ENCODE results near the gene NRSN2. TPM values are rescaled to one million over a fixed set of nuclear protein-coding genes. Genes with fewer than 3 reads are reported as not detected.

NRSN2 gene
- total RNA-seq, 6 experiments from 2014 or later = 61.1 to 76.6 (median 65.4) TPM

DNA sequence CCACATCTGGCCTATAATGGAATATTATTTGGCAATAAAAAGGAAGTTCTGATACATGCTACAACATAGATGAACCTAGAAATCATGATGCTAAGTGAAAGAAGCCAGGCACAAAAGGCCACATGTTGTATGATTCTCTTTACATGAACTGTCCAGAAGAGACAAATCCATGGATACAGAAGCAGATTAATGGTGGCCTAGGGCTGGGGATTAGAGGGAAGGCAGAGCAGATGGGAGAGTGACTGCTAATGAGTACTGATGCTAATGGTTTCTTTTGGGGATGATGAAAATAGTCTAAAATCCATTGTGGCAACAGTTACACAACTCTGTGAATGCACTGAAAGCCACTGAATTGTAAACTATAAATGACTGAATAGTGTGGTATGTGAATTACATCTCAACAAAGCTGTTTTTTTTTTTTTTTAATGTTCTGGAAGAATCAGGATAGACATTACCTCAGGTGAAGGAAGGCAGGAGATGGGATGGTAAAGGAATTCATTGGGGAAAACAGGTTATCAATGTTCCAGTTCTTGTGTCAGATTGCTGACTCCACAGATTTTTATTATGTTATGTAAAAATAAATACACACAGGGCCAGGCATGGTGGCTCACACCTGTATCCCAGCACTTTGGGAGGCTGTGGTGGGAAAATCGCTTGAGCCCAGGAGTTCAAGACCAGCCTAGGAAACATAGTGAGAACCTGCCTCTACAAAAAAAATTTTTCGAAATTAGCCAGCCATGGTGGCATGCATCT lies 30.4 kb upstream of the NRSN2 start:
- TF ChIP-seq CTCF (IDR thresholded peaks at IDR 0.05) = no peak
- Mint-ChIP-seq H3K4me1 (ENCODE audit: low read depth) (peaks cover 22% of the 10 kb centered on the region), H3K27me3 (ENCODE audit: insufficient read depth) (peaks cover 3% of the 10 kb centered on the region), H3K36me3 (ENCODE audit: low read depth) (peaks cover 10% of the 10 kb centered on the region), H3K4me3 (no peak overlapping the region), H3K9me3 (no peaks in the 10 kb centered on the region), H3K27ac (peak overlapping the region; percentile 60)
- peak; percentile 55 for DNase-seq

GRCh38 chr20:324177-325044 lies 22.5 kb upstream of the NRSN2 start:
- Mint-ChIP-seq H3K27ac (peak overlapping the region; percentile 94), H3K36me3 (ENCODE audit: low read depth) (peaks cover 27% of the 10 kb centered on the region), H3K4me3 (peak overlapping the region; percentile 94), H3K27me3 (ENCODE audit: insufficient read depth) (peaks cover 3% of the 10 kb centered on the region), H3K4me1 (ENCODE audit: low read depth) (peaks cover 30% of the 10 kb centered on the region), H3K9me3 (no peaks in the 10 kb centered on the region)
- DNase-seq = peak; percentile 71
- TF ChIP-seq CTCF (IDR thresholded peaks at IDR 0.05) = peak; percentile 66

DNA sequence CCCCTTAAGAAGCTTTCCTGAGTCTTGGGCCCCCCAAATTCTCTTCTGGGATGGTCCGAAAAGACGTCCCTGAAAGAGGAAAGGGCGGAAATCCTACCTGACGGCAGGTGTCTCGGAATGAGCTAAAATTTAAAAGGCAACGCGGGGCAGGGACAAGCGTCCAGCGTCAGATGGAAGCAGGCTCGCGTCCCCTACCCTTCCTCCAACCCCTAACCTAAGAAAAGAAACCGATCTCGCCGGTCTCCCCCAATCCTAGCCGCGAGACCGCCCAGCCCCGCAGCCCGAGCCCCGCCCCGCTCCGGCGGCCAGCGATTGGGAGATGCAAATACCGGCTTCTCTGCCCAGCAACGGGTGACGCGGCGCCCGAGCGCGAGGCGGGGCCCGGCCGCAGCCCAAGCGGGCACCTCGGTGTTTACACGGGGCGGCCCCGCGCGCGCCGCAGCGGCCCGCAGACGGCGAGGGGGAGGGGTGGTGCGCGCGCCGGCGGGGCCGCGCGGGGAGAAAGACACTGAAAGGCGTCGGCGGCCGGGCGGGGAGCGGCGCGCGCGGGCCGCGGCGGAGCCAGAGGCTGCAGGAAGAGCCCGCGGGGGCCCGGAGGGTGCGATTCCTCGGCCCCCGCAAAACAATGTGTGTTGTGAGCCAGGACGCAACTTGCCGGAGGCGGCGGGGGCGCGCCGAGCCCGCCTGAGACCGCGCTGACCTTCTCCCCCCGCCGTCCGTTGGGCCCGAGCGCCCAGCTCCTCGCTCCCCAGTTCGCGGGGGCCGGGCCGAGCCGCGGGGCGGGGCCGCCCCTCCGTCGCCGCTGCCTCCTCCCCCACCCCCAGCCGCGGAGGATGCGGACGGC lies 21.6 kb upstream of the NRSN2 start, which contains the start of gene SOX12:
Gene SOX12, plus strand, starts transcription at position 508 of the 844 bp plus-strand sequence. CDS start 373 bp downstream, outside the sequence.
- peak; percentile 92 for DNase-seq
- Mint-ChIP-seq H3K4me3 (peak within 1 kb of the TSS; percentile 94), H3K4me1 (ENCODE audit: low read depth) (peaks cover 39% of the 10 kb centered on the region), H3K9me3 (no peaks in the 10 kb centered on the region), H3K27me3 (ENCODE audit: insufficient read depth) (peaks cover 5% of the 10 kb centered on the region), H3K27ac (peak within 1 kb of the TSS; percentile 94), H3K36me3 (ENCODE audit: low read depth) (peaks cover 25% of the 10 kb centered on the region)
- TF ChIP-seq CTCF (IDR thresholded peaks at IDR 0.05) = no peak

- Mint-ChIP-seq H3K36me3 (ENCODE audit: low read depth) (peaks cover 20% of the 10 kb centered on the region), H3K4me3 (peak overlapping the region; percentile 88), H3K4me1 (ENCODE audit: low read depth) (peaks cover 46% of the 10 kb centered on the region), H3K27ac (peak overlapping the region; percentile 75), H3K9me3 (no peaks in the 10 kb centered on the region), H3K27me3 (ENCODE audit: insufficient read depth) (peaks cover 5% of the 10 kb centered on the region)
- DNase-seq = peak; percentile 63
- no peak; the same call in 1 of the 2 replicates for TF ChIP-seq CTCF (IDR thresholded peaks at IDR 0.05)
Observed at GRCh38 chr20:325889-326644, 20.8 kb upstream of the NRSN2 start.
